SU-DHL-6 (cell line): ENCODE data around the gene STAM.

ENCODE experiments used
- H2AFZ ChIP-seq: fragments of 200-600 bp; sonication (generic); 2 replicates; pipeline ENCODE4 v1.6.1; 2014; ENCODE audit warnings: low read depth, mild to moderate bottlenecking, moderate library complexity, mixed read lengths, antibody characterized with exemption, low read length; ENCODE audit not compliant: severe bottlenecking
- H3F3A ChIP-seq: fragments of 200-600 bp; shearing (Covaris generic); 2 replicates; pipeline ENCODE4 v1.6.0; 2016; ENCODE audit warnings: antibody characterized with exemption, mild to moderate bottlenecking; ENCODE audit not compliant: insufficient read depth
- H3K27ac ChIP-seq: fragments of 200-600 bp; sonication (generic); 2 replicates; pipeline ENCODE4 v1.5.1; 2016; ENCODE audit warnings: low read depth, mild to moderate bottlenecking, low read length, moderate library complexity, mixed read lengths
- H3K27me3 ChIP-seq: fragments of 200-600 bp; sonication (generic), shearing (Covaris generic); 2 replicates; pipeline ENCODE4 v1.6.0; 2014; ENCODE audit warnings: mild to moderate bottlenecking, low read length
- H3K36me3 ChIP-seq: fragments of 200-600 bp; sonication (generic); 2 replicates; pipeline ENCODE4 v1.6.1; 2014; ENCODE audit warnings: mild to moderate bottlenecking, low read length, mixed read lengths
- H3K4me2 ChIP-seq: fragments of 300-600, 200-600 bp; shearing (Covaris generic), sonication (generic); 2 replicates; pipeline ENCODE4 v1.6.0; 2014; ENCODE audit warnings: low read length, low read depth, mild to moderate bottlenecking; ENCODE audit not compliant: poor library complexity, severe bottlenecking
- H3K4me3 ChIP-seq: fragments of 200-600 bp; sonication (generic); 2 replicates; pipeline ENCODE4 v1.5.1; 2014; ENCODE audit warnings: antibody characterized with exemption, low read length, mild to moderate bottlenecking, mixed read lengths; ENCODE audit not compliant: insufficient read depth, poor library complexity, severe bottlenecking
- H3K79me2 ChIP-seq: fragments of 200-600 bp; sonication (generic); 2 replicates; pipeline ENCODE4 v1.6.1; 2014; ENCODE audit warnings: mild to moderate bottlenecking, low read length, moderate library complexity; ENCODE audit not compliant: insufficient read depth
- H3K9ac ChIP-seq: fragments of 200-600 bp; sonication (generic); 2 replicates; pipeline ENCODE4 v1.7.0; 2014; ENCODE audit warnings: mild to moderate bottlenecking, low read length
- H3K9me2 ChIP-seq: fragments of 200-600 bp; sonication (generic); replicated peaks from 2 replicates; pipeline ENCODE4 v1.6.1; 2014; ENCODE audit warnings: low read length; ENCODE audit not compliant: insufficient read depth
- H3K9me3 ChIP-seq: fragments of 200-600 bp; sonication (generic); 2 replicates; pipeline ENCODE4 v1.6.1; 2014; ENCODE audit warnings: low read length, mixed read lengths; ENCODE audit not compliant: insufficient read depth
- H4K20me1 ChIP-seq: fragments of 200-600 bp; sonication (generic); 2 replicates; pipeline ENCODE4 v1.6.1; 2014; ENCODE audit warnings: low read depth, mild to moderate bottlenecking, antibody characterized with exemption, low read length, moderate library complexity, mixed read lengths
- EZH2phosphoT487 ChIP-seq: fragments of 200-600 bp; sonication (generic), shearing (Covaris generic); conservative IDR thresholded peaks from 2 replicates; pipeline ENCODE4 v1.6.1; 2018; ENCODE audit warnings: mild to moderate bottlenecking, antibody characterized with exemption, low read length, moderate library complexity, mixed read lengths
- TF ChIP-seq, protein P1 (sequence below): fragments of 200-600 bp; sonication (generic); IDR thresholded peaks from one replicate; pipeline ENCODE4 v1.5.1; 2017; ENCODE audit warnings: antibody characterized with exemption, mild to moderate bottlenecking, low read length, moderate library complexity; ENCODE audit not compliant: insufficient read depth, poor library complexity, severe bottlenecking

Gene STAM

DNA sequence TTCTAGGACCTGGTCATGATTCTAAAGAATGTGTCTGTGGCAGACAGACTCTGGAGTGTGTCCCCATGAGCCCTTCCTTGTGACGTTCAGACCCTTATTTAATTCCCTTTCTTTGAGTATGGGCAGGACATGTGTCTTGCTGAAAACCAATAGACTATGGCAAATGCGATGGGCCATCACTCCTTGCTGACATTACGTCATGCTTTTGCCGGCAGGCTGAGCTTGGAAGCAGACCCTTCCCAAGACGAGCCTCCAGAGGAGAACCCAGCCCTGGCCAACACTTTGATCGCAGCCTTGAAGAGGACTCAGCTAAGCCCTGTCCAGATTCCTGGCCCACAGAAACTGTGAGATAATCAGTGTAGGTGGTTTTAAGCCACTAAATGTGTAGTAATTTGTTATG is 89.7 kb downstream of the STAM start:
- Histone ChIP-seq H3K9me3 (no peaks in the 10 kb centered on the region), H3K79me2 (no peaks in the 10 kb centered on the region), H2AFZ (no peak overlapping the region), H3K4me3 (no peak overlapping the region), H3K9me2 (no peaks in the 10 kb centered on the region), H3K4me2 (no peak overlapping the region), H3K27ac (no peak overlapping the region), H3K9ac (no peak overlapping the region), H3K36me3 (no peaks in the 10 kb centered on the region), H3F3A (no peaks in the 10 kb centered on the region), H4K20me1 (no peaks in the 10 kb centered on the region), H3K27me3 (no peaks in the 10 kb centered on the region)
- TF ChIP-seq, protein P1, sequence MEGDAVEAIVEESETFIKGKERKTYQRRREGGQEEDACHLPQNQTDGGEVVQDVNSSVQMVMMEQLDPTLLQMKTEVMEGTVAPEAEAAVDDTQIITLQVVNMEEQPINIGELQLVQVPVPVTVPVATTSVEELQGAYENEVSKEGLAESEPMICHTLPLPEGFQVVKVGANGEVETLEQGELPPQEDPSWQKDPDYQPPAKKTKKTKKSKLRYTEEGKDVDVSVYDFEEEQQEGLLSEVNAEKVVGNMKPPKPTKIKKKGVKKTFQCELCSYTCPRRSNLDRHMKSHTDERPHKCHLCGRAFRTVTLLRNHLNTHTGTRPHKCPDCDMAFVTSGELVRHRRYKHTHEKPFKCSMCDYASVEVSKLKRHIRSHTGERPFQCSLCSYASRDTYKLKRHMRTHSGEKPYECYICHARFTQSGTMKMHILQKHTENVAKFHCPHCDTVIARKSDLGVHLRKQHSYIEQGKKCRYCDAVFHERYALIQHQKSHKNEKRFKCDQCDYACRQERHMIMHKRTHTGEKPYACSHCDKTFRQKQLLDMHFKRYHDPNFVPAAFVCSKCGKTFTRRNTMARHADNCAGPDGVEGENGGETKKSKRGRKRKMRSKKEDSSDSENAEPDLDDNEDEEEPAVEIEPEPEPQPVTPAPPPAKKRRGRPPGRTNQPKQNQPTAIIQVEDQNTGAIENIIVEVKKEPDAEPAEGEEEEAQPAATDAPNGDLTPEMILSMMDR = no peak
- TF ChIP-seq EZH2phosphoT487 = no peak

DNA sequence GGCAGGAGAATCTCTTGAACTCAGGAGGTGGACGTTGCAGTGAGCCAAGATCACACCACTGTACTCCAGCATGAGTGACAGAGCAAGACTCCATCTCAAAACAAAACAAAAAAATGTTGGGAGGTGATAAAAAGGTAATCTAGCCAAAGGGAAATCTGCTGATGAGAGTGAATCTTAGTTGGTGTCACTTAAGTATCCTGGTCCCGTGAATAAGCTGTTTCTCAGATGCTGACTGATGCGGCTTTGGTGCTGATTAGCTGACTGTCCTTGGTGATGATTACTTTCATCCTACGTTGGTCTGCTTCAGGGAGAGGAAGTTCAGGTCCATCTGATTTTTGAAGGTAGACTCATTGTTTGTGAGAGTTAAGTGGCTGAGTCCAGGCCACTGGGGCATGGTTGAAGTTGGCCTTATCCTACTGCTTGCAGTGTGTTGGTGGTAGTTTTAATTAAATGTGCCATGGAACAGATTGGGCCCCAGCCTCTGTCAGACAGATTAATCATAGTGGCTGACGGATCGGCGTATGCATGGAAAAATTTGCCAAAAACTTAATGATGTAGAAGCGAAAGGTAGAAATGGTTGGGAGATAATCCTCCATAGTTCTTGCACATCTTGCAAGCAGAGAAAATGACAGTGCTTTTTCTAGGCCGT is 90.6 kb downstream of the STAM start:
- Histone ChIP-seq H3K4me2 (no peak overlapping the region), H4K20me1 (no peaks in the 10 kb centered on the region), H3K27me3 (no peaks in the 10 kb centered on the region), H3K9me2 (no peaks in the 10 kb centered on the region), H3K9me3 (no peaks in the 10 kb centered on the region), H3K27ac (no peak overlapping the region), H3K4me3 (no peak overlapping the region), H3K9ac (no peak overlapping the region), H3K36me3 (no peaks in the 10 kb centered on the region), H3K79me2 (no peaks in the 10 kb centered on the region), H2AFZ (no peak overlapping the region), H3F3A (no peaks in the 10 kb centered on the region)
- no peak for TF ChIP-seq EZH2phosphoT487
- TF ChIP-seq, protein P1 = no peak

DNA sequence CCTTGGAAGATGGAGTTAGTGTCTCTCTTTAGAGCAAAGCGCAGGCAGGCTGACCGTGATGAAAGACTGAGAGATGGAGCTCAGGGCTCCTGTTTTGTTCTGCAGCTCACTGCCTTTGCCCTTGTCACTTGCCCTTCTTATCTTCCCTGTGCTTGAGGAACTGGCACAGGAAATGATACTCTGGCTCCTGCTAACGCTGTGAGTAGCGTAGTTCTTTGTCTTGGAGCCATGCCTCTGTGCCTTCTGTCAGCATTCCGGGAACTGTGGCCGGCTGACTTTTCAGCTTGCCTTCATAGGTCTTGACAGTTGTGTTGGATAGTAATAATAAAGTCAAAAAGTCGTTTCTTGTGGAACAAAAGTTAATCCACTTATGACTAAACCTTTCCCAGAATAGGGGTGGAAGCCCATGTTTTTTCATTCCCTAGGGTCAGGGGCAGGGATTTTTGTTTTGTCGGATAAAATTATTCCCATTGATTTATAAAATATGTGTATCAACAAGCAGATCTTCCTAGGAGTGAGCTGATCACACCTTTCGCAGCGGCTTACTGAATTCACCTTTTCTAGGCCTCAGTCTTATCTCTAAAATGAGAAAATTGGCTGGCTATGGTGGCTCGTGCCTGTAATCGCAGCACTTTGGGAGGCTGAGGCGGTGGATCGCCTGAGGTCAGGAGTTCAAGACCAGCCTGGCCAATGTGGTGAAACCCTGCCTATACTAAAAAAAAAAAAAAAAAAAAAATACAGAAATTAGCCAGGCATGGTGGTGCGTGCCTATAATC is 91.4 kb downstream of the STAM start:
- Histone ChIP-seq H2AFZ (no peak overlapping the region), H4K20me1 (no peaks in the 10 kb centered on the region), H3K9ac (no peak overlapping the region), H3K9me3 (no peaks in the 10 kb centered on the region), H3K4me2 (no peak overlapping the region), H3K4me3 (no peak overlapping the region), H3F3A (no peaks in the 10 kb centered on the region), H3K79me2 (no peaks in the 10 kb centered on the region), H3K9me2 (no peaks in the 10 kb centered on the region), H3K27me3 (no peaks in the 10 kb centered on the region), H3K27ac (no peak overlapping the region), H3K36me3 (no peaks in the 10 kb centered on the region)
- TF ChIP-seq, protein P1 = no peak
- TF ChIP-seq EZH2phosphoT487 = no peak
